ENCODE measurements around the gene MYEOV.

The MYEOV gene

DNA sequence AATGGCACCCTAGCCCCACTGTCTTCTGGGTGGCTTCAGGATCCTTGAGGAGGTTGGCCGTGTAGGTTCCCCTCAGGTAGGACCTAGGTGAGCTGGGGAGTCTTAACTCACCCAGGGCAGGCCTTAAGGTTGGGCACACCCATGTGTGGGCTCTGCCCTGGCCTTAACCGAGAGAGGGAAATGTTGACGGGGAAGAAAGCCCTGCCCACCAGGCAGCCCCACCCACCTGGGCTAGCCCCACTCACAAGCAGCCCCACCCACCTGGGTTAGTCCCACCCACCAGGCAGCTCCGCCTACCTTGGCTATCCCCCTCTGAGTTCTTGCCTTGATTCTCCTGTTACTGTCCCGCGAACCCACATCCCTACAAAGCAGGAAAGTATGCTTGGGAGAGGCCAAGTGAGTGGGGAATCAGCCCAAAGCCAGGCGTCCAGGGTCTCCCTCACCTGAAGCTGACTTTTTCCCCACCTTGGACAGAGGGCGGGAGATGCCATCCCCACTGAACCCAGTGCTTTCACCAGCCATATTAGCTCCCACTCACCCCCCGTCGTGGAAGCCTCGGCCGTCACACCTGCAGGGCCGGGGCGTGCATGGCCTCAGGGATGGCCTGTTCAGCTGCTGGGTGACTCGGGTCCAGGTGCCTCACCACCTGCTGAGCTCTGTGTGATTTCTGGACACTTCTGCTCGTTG, at the start of gene MYEOV:
Gene MYEOV, plus strand, starts transcription at position 337 of the 687 bp plus-strand sequence. CDS start 1,200 bp downstream, outside the sequence.
- no peak for DNase-seq

DNA sequence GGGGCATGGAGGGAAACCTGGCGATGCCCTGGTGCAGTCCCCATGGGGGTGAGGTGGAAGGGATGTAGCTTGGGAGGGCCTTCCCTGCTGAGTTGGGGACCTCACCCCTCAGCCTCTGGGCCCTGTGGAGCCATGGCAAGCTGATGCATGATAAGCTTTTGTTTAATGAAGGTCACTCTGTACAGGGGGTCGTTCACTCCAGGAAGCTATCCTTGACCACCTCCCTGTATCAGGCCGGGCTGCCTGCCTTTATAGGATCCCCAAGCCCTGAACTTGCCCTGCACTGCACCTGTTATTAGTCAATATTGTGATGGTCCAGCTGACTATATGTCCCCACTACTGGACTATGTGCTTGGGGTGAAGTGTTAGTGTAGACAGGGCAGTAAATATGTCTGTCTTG, 49.7 kb upstream of the MYEOV start:
- DNase-seq, result no peak

DNA sequence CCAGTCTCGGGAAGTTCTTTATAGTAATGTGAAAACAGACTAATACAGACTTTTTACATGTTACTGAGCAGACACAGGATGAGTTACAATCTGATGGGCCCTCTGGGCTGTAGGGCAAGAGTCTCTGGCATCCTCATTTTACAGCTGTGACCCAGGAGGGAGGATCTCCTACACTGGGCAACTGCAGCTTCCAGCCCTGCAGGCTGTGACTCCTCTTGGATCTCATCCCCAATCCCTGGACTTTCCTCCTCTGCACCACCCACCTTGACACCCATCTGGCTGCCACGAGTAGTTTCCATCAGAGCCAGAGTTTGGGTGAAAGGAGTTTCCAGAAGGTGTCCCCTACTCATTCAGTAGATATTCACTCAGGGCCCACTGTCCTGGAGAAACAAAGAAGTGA, 48.9 kb upstream of the MYEOV start:
- DNase-seq, result no peak

DNA sequence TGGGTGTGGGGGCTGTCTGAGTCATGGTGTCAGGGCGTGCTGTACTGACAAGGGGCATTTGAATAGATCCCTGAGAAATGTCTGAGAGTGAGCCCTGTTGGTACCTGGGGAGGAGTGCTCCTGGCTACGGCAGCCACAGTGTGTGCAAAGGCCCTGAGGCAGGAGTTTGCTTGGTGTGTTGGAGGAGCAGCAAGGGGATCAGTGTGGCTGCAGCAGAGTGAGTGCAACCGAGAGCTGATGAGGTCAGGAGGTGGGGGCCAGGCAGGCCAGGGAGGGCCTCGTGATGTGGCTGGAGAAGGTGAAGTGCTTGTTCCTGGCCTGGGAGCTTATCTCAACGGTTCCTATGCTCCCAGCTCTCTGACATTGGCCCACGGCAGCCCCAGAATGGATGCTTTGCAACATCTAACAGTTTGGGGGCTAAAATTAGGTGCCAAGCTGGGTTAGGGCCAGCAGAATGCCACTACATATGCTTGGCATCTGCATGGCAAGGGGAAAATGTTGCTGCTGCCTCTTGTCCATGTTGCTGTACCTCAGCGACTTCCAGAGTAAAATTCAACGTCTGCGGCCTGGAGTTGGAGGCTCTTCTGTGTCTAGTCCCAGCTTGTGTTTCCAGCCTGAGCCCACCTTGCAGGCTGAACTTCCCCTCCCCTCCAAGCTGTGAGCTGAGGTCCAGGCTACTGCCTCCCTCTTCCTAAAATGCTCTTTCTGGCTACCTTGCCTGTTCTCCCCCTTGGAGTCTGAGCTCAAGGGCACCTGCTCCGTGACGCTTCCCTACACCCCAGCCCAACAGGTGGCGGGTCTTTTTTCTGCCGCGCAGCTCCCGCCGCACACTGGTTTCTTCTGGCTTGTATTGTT, 48.2 kb upstream of the MYEOV start:
- no peak for DNase-seq

DNA sequence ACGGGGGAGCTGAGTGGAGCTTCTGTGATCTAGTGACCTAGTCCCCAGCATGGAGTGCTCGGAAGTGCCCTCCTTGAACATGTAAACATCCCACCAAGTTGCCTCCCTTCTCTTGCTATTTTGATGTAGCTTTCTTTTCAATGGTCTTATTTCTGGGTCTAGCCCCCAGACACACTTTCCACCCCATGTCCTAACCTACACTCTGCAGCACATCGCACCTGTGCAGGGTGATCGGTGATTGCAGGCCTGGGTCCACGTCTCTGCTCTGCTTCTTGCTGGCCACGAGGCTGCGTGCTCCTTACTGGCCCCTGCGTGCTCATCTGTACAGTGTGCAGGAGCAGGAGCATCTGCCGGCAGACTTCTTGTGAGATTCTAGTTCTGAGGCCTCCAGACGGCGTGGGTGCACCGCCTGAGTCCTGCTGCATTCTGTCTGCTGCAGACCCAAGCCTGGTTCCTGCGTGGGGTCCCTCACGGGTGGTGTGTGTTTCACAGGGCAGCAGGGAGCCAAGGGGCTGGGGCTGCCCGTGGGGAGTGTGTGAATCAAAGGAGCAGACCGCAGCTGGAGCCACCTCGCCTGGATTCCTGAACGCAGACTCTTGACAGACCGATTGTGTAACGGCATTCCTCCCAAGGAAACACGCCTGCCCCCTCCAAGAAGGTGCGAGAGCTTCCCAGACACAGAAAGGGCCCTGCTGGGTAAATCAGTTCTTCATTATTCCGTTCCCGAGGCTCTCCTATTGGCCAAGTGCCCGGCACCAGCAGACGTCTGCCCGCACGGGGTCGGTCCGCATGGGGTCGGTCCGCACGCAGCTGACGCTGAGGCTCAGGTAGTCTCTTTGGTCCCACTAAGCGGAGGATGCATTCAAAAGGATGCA, 44.4 kb upstream of the MYEOV start:
- no peak for DNase-seq

DNA sequence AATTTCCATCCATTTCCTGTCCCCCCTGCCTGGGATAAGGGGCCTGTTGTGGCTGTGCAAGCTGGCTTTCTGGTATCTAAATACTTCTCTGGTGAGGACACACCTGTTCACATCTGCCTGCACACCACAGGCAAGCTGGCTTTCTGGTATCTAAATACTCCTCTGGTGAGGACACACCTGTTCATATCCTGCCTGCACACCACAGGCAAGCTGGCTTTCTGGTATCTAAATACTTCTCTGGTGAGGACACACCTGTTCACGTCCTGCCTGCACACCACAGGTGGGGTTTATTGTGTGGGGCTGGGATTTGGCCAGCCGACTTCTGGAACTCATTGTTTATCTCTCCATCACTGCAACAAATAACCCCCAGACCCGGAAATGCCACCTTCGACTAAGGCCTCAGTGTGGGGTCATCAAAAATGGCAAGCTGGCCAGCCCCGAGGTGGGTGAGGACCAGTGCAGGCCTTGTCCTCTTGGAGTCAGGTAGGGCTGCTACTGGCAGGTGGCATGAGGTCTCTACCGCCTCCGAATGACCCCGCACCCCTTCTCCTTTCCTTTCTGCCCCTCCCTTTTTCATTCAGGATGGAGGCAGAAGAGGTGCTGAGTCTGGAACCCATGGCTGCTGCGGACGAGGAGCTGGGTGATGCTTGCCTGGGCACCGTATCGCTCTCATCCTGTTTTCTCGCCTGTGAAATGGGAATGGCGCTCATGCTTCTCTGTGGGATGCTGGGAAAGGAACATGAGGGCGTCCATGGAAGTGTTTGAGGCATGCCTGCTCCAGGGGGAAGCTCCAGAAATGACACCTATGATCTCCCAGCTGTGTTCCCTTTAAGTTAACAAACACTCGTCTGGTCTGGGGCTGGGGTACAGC, 43.5 kb upstream of the MYEOV start:
- DNase-seq, result no peak

DNA sequence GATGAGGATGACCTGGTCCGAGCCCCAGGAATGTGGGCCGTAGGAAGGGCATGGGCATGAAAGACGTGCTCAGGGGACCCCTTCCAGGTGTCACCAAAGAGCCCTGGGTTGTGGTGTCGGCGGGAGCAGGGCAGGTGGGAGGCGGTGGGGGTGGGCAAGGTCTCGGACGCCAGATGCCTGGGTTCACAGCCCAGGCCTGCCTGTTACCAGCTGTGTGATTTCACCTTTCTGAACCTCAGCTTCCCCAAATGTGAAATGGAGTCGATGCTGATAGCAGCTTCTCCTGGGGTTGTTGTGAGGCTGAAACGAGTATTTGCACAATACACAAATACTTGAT, 42.9 kb upstream of the MYEOV start:
- DNase-seq, result no peak

DNA sequence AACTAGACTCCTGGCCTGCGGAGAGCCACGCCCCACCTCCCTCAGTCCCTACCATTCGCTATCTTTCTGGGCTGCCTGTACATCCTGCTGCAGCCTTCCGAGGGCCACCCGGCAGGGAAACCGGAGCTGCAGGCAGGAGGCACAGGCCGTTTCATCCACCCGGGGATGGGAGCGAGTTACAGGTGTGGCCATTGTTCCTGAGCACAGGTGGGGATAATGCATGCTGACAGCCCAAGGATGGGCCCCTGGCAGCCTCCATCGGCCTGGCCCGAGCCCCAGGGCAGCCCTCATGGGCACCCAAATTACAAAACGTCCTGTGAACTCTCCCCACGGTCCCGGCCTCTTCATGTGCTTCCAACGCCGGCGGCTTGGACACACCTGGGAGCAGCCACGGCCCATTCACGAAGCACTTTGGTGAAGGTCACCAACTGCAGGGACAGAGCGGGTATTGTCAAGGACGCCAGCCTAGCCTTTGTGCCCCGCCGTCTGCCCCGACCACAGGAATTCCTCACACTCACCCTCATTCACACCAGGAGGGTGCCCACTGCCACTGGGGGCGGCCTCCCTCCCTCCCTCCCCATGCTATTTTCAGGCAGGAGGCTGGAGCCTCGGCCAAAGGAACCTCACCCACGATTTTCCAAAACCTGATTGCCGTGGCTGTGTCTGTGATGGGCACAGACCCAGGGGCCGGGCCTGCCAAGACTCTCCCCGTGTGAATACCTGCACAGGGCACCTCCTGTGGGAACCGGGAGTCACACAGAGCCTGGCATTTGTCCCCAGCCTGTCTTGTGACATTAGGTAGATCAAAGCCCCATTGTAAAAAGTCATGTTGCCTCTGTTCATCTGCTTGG, 42.1 kb upstream of the MYEOV start:
- DNase-seq, result no peak

DNA sequence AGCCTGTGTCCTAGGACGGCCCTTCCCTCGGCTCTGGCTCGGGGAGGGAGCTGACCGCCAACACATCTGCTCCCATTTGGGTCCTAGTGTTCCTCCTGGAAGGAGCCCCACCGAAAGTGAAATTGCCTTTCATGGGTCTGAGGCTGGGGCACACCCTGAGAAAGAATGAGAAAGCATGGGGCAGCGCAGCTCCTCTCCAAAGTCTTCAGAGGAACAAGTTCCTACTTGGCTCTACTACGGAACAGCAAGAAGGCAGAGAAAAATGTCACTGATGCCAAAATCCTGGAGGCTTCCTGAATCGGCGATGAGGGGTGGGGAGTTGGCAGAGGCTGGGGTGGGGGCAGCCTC, 41.5 kb upstream of the MYEOV start:
- DNase-seq, result no peak

DNA sequence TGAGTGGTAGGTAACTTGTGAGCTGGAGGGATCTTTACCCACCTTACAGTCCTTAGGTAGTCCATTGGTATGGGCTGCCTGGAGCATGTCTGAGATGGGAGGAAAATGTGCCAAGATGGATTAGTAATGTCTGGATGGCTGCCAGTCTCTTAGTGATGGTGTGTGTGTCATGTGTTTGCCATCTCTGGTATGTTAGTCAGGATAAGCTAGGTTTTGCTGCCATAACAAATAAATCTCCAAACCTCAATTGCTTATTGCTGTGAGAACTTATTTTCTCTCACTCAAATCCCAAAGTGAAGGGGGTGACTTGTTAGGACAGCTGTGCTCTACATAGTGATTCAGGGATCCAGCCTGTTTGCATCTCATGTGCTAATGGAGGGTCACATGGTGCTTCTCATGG, 40.9 kb upstream of the MYEOV start:
- DNase-seq, result no peak

DNA sequence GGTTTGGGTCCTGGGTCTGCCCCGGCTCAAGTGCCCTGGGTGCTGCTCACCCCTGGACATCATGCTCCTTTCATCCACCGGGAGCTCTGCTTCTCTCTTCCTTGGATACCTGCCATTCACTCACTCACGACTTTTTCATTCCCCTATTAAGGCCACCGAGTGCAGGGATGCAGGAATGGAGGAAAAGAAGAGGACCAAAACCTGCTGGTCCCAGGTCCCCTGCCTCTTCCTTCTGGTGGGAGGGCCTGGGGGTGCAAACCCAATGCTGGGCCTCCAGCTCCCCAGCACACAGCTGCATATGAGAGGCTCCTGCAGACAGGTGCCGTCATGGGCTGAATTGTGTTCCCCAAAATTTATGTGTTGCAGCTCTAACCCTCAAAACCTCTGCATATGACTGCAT, 36.8 kb upstream of the MYEOV start:
- DNase-seq, result no peak

DNA sequence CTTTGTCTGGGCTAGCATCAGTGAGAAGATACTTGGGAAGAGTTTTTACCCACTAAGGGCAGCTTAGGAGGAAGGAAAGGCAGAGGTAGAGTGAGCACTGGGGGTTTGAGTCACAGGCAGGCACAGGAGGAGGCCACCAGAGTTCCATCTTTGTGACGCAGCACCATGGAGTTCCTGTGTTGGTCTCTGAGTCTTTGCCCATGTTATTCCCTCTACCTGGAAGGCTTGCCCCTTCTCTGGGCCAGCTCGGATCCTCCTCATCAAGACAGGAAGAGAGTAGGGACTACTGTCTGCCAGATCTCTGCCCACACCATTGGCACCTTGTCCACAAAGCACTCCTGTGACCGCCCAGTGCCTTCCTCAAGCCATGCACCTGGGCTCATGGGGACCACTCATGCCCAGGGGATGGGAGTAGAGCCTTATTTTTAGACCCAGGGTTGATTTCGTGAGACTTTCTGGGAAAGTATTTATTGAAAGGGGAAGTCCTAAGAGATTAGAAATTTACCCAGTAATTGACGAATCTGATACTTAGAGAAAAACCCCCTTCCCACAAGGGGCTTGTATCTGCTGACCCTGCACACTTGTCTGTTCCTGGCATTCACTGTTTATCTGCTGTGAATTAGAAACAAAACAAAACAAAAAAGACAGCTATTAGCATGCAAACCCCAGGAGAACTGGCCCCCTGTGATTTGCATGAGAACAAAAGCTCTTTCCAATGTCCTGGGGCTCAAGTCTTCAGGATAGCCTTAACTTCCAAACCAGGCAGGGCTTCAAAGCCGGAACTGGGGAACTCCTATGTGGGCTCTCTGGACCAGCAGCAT, 35.9 kb upstream of the MYEOV start:
- DNase-seq, result no peak

DNA sequence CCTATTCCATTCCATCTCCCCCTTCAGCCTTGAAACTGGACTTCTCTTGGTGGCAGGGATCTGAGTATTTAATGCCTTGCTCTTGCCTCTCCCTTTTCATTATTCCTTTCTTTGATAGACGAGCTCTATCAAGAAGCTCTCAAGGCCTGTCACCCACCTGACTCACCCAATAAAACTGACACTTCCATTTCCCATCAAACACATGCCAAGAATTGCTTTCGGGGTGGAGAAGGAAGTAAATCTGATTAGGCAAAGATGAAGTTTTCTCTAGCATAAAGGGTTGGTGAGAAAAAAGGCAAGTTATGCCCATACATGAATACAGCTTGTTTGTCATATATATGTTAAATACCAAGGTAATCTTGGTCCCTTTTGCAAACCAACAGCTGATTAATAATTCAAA, 34.9 kb upstream of the MYEOV start:
- DNase-seq, result no peak

DNA sequence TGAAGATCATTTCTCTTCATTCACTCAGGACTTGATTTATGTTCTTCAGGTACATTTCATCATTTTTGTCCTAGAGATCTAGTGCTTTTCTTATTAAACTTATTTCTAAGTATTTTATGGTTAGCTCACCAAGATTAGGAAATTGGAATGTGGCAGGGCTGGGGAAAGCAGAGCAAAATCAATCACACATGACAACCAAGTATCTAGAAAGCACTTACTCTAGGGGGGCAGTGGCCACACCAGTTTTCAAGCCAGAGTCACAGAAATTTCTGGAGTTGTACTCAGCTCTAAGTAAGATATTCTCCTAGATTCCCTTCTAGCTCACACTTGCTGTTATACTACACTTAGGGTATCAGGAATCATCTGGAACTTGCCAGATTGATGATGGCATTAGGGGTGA, 33.3 kb upstream of the MYEOV start:
- no peak for DNase-seq

DNA sequence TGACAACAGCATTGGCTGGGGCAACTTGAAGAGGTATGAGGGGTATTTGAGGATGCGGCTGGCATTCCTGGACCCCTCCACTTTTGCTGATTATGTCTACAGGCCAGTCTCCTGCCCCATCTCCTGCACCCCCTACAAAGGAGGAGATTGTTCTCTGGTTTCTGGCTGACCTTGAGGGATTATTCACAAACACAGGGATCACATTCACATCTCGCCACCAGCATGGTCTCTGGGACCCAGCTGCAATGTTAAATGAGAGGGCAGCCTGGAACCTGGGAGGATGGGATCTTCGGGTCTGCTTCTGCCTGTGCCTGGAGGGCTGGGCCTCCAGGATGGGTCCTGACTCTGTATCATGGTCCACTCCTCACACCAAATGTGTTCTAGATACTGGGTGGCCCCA, 32.8 kb upstream of the MYEOV start:
- DNase-seq, result no peak

DNA sequence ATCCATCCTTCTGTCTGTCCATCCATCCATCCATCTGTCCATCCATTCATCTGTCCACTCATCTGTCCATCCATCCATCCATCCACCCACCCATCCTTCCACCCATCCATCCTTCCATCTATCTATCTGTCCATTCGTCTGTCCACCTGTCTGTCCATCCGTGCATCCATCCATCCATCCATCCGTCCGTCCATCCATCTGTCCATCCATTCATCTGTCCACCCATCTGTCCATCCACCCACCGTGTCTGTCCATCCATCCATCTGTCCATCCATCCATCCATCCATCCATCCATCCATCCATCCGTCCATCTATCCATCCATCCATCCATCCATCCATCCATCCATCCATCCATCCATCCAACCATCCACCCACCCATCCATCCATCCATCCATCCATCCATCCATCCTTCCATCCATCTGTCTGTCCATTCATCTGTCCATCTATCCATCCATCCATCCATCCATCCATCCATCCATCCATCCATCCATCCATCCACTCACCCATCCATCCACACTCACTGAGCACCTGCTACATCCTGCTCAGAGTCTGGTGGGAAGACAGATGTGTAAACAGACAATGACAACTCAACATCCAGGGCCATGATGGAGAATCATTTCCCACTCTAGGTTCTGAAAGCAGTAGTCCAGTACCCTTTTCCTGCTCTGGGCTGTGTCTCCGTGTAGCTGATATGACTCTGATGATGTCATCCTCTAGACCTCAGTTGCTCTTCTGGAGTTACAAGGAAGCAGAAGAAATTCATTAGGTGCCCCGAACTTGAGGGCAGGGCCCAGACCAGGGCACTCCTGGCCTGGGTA, 30.8 kb upstream of the MYEOV start:
- DNase-seq, result no peak

DNA sequence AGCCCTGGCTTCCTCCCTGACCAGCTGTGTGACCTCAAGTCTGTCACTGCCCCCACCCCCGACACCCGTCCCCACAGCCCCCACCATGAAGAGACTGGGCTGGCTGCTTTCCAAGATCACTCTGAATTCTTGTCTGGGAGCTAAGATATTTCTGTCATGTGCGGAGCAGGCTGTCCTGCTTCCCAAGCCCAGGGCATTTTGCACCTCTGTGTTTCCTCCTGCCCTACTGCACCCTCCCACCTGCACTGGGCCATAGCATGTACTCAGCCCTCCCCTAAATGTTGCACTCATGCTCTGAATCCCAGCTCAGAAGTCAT, 30.3 kb upstream of the MYEOV start:
- DNase-seq, result no peak

DNA sequence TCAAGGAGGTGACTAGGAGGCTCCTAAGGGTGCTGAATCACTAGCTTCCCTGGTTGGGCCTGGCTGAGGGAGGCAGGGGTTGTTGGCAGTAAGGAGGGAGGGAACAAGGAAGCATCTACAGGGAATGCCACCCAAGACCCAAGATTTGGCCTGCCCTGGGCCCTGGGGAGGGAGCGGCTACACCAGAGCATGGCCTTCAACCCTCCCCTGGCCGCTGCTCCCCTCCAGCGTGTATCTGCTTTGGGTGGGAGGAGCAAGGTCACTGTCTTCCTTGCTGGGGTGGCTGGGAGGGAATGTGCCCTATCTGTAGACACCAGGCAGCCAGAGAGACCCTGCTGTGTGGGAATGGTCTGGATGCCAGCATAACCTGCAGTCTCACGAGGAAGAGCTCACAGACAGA, 29.5 kb upstream of the MYEOV start:
- no peak for DNase-seq

DNA sequence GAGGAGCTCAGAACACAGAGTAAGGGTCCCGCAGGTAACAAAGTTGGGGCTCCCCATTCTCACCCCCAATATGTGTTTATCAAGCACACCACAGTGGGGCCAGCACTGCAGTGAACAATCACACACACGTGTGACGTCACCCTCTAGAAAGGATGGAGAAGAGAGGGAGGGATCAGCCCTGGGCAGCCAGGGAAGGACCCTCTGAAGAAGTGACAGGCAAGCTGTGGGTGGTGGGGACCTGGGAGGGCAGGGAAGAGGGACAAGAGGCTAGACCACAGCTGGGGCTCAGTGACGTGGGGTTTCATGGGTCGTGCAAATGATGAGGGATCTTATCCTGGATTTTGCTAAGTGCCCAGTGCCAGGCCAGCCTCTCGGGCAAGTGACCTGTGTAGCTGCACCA, 28.7 kb upstream of the MYEOV start:
- DNase-seq, result no peak

DNA sequence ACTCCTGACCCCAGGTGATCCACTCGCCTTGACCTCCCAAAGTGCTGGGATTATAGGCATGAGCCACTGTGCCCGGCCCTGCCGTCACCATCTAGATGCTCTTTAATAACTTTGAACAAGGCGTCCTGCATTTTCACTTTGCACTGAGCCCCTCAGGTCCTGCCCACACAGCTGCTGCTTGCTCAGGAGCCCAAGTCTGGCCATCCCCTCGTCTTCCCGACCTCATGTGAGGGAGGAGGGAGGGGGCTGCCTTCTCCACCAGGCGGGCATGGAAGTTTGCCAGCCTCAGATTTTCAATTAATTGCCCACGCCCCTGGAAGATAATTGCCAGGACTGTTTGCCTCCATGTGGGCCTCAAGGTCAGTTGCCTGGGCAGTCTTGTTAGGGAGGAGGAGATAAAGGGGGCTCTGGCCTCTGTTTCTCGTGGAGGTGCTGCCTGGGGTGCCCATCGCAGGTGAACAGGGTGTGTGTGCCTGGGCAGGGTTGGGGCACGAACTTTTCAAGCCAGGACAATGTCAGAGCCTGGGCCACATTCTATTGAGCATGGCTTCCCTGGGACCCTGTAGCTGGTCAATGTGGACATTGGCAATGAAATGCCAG, 27.9 kb upstream of the MYEOV start:
- no peak for DNase-seq
